Measurements from ENCODE around the gene ELF2. TPM values are rescaled to one million over a fixed set of nuclear protein-coding genes. Genes with fewer than 3 reads are reported as not detected.
A peak's percentile ranks its signal among the peaks of the same experiment; 100 is the strongest.
"Not testable (repeated sequence)": the region's sequence is repeated elsewhere in the genome, so short reads cannot be mapped to it uniquely, and the experiment has no call there.

Gene ELF2
- total RNA-seq, 1 donor from 2014 or later = 38.0 TPM

GRCh38 chr4:139152249-139152648, 24.8 kb downstream of the ELF2 start:
- no peak for ATAC-seq
- no peak for DNase-seq (ENCODE audit: missing footprints)
- intact Hi-C loops (cut with DNase I) = no loop called here

GRCh38 chr4:139146926-139147629, 29.9 kb downstream of the ELF2 start:
- no peak for DNase-seq (ENCODE audit: missing footprints)
- no peak for ATAC-seq
- intact Hi-C loops (cut with DNase I) = no loop called here

GRCh38 chr4:139145552-139145932, 31.5 kb downstream of the ELF2 start:
- intact Hi-C loops (cut with DNase I) = no loop called here
- DNase-seq (ENCODE audit: missing footprints) (no peak), ATAC-seq (no peak)

GRCh38 chr4:139144911-139145551, 32.0 kb downstream of the ELF2 start:
- ATAC-seq = peak; percentile 44
- no peak for DNase-seq (ENCODE audit: missing footprints)
- intact Hi-C loops (cut with DNase I) = no loop called here

- intact Hi-C loops (cut with DNase I) = no loop called here
- ATAC-seq = peak; percentile 50
- DNase-seq (ENCODE audit: missing footprints) = peak; percentile 80
These were observed 32.7 kb downstream of the ELF2 start for GRCh38 chr4:139144161-139144859.

- no peak for ATAC-seq
- intact Hi-C loops (cut with DNase I) = no loop called here
- DNase-seq (ENCODE audit: missing footprints) = no peak
These were observed 34.0 kb downstream of the ELF2 start for GRCh38 chr4:139142980-139143379.

GRCh38 chr4:139142087-139142486, 34.9 kb downstream of the ELF2 start:
- intact Hi-C loops (cut with DNase I) = no loop called here

GRCh38 chr4:139137763-139138162, 39.3 kb downstream of the ELF2 start:
- intact Hi-C loops (cut with DNase I) = no loop called here
- ATAC-seq (no peak), DNase-seq (ENCODE audit: missing footprints) (no peak)

More at GRCh38 chr4:139142087-139142486, 34.9 kb downstream of the ELF2 start:
- DNase-seq (ENCODE audit: missing footprints) (no peak), ATAC-seq (no peak)

- intact Hi-C loops (cut with DNase I) = no loop called here
- no peak for ATAC-seq
- no peak for DNase-seq (ENCODE audit: missing footprints)
These were observed 42.6 kb downstream of the ELF2 start for GRCh38 chr4:139134403-139134802.

GRCh38 chr4:139131209-139131870, 45.7 kb downstream of the ELF2 start:
- ATAC-seq (no peak), DNase-seq (ENCODE audit: missing footprints) (no peak)
- intact Hi-C loops (cut with DNase I) = no loop called here

- no peak for ATAC-seq
- no peak for DNase-seq (ENCODE audit: missing footprints)
- intact Hi-C loops (cut with DNase I) = no loop called here
These were observed 47.8 kb downstream of the ELF2 start for GRCh38 chr4:139129206-139129605.

GRCh38 chr4:139126898-139127297, 50.1 kb downstream of the ELF2 start:
- no peak for DNase-seq (ENCODE audit: missing footprints)
- no peak for ATAC-seq
- intact Hi-C loops (cut with DNase I) = no loop called here

- intact Hi-C loops (cut with DNase I) = no loop called here
- ATAC-seq (no peak), DNase-seq (ENCODE audit: missing footprints) (no peak)
These were observed 53.1 kb downstream of the ELF2 start for GRCh38 chr4:139123910-139124309.

GRCh38 chr4:139118365-139118764, 58.7 kb downstream of the ELF2 start:
- DNase-seq (ENCODE audit: missing footprints) = no peak
- intact Hi-C loops (cut with DNase I) = no loop called here
- ATAC-seq = no peak

GRCh38 chr4:139115226-139115625, 61.8 kb downstream of the ELF2 start:
- intact Hi-C loops (cut with DNase I) = no loop called here

GRCh38 chr4:139114795-139115194, 62.2 kb downstream of the ELF2 start:
- DNase-seq (ENCODE audit: missing footprints); intact Hi-C loops (cut with DNase I); ATAC-seq: not testable (repeated sequence)

More at GRCh38 chr4:139115226-139115625, 61.8 kb downstream of the ELF2 start:
- DNase-seq (ENCODE audit: missing footprints) (no peak), ATAC-seq (no peak)

GRCh38 chr4:139112650-139113049, 64.4 kb downstream of the ELF2 start:
- no peak for DNase-seq (ENCODE audit: missing footprints)
- intact Hi-C loops (cut with DNase I) = no loop called here
- ATAC-seq = no peak

- no peak for DNase-seq (ENCODE audit: missing footprints)
- no peak for ATAC-seq
- intact Hi-C loops (cut with DNase I) = no loop called here
These were observed 68.4 kb downstream of the ELF2 start for GRCh38 chr4:139108567-139109128.

GRCh38 chr4:139099366-139099982, 77.5 kb downstream of the ELF2 start:
- ATAC-seq = peak; percentile 73
- intact Hi-C loops (cut with DNase I) = loop anchor here (2.0 to 5.0 kb wide), 3 partner anchors 69 to 198 kb away; no protein-coding TSS in a partner anchor
- DNase-seq (ENCODE audit: missing footprints) = no peak
